Measurements from ENCODE around the gene CDKN2A.

The CDKN2A gene

GRCh38 chr9:21989440-21990189 lies 4.6 kb downstream of the CDKN2A start:
- intact Hi-C loops (cut with DNase I) = loop anchor here (10.0 kb wide), 1 partner anchor 175 kb away; no protein-coding TSS in a partner anchor
- DNase-seq = no peak

GRCh38 chr9:21988056-21988990 lies 5.9 kb downstream of the CDKN2A start:
- no peak for DNase-seq
- intact Hi-C loops (cut with DNase I) = no loop called here

- intact Hi-C loops (cut with DNase I) = no loop called here
- DNase-seq = no peak
Observed at GRCh38 chr9:21985964-21986667, 8.1 kb downstream of the CDKN2A start.

GRCh38 chr9:21984101-21984500 lies 10.1 kb downstream of the CDKN2A start:
- DNase-seq = no peak
- intact Hi-C loops (cut with DNase I) = no loop called here

GRCh38 chr9:21983561-21983935 lies 10.6 kb downstream of the CDKN2A start:
- intact Hi-C loops (cut with DNase I) = no loop called here
- no peak for DNase-seq

- intact Hi-C loops (cut with DNase I) = no loop called here
- DNase-seq = no peak
Observed at GRCh38 chr9:21982861-21983560, 11.2 kb downstream of the CDKN2A start.

- intact Hi-C loops (cut with DNase I) = no loop called here
- DNase-seq = no peak
Observed at GRCh38 chr9:21982391-21982790, 11.8 kb downstream of the CDKN2A start.

- intact Hi-C loops (cut with DNase I) = no loop called here
- DNase-seq = no peak
Observed at GRCh38 chr9:21976334-21976875, 17.8 kb downstream of the CDKN2A start.

GRCh38 chr9:21974722-21975409 lies 19.3 kb downstream of the CDKN2A start:
- intact Hi-C loops (cut with DNase I) = no loop called here
- DNase-seq = peak in 18 of 42 donors; percentile 12 to 71 (median 37)

- no peak for DNase-seq
- intact Hi-C loops (cut with DNase I) = no loop called here
Observed at GRCh38 chr9:21974343-21974721, 19.9 kb downstream of the CDKN2A start.

GRCh38 chr9:21972361-21972760 lies 21.8 kb downstream of the CDKN2A start:
- intact Hi-C loops (cut with DNase I) = no loop called here
- no peak for DNase-seq

GRCh38 chr9:21970800-21971640 lies 23.2 kb downstream of the CDKN2A start:
- intact Hi-C loops (cut with DNase I) = no loop called here

GRCh38 chr9:21969951-21970799 lies 24.0 kb downstream of the CDKN2A start:
- DNase-seq = no peak
- intact Hi-C loops (cut with DNase I) = no loop called here

More at GRCh38 chr9:21970800-21971640, 23.2 kb downstream of the CDKN2A start:
- no peak for DNase-seq

GRCh38 chr9:21969011-21969940 lies 24.9 kb downstream of the CDKN2A start:
- intact Hi-C loops (cut with DNase I) = no loop called here
- no peak for DNase-seq

- intact Hi-C loops (cut with DNase I) = no loop called here
- DNase-seq = no peak
Observed at GRCh38 chr9:21968331-21969010, 25.7 kb downstream of the CDKN2A start.
